ENCODE measurements around the gene GABRE.

DNA sequence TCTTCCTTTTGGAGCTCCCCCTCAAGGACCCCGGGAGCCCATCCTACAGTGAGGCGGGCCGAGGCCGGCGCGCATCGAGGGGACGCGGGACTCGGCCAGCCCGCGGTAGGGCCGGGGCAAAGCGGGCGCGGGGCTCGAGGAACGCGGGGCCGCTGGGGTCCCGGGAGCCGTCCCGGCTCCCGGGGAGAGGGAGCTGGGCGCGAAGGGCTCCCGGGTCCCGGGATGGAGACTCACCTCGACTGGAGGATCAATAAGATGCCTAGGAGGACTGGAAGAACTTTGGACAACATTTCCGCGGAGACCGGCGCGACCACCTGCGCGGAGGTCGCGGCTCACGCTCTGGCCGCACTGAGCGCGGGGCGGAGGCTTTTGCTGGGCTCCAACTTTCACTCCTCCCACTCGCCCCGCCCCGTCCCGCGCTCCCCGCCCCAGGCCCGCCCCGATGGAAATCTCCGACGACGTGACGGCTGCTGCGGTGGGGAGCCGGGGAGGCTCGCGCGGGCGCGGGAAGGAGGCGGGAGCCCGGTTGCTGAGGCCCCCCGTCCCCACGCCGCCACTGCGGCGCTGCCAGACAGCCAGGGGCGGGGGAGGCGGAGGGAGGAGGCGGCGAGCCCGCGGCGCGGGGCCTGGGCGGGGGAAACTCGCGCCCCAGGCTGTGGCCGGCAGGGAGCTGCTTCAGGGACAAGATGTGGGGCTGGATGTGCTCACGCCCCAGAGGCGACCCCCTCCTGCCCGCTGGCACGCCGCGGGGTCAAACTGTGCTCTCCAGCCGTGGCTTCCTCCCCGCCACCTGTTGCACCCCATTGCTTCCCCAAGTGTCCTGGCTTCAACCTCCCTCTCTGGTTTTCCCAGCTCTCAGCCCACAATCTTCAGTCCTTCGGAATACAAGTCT is at the start of gene GABRE:
- peak in 1 of 2 donors; percentile 89 for TF ChIP-seq POLR2A (IDR thresholded peaks at IDR 0.05)
- no peak for TF ChIP-seq CTCF (IDR thresholded peaks at IDR 0.05)

Measured in heart left ventricle (tissue), 13 donors.